Astrocyte of the spinal cord (primary cell): ENCODE results near the gene HEXB.

Experiments
- DNase-seq: peaks from one replicate; pipeline ENCODE4 v3.0.0; 2011; ENCODE audit warnings: low read depth, low spot score
- H3K4me3 ChIP-seq: 2 replicates; pipeline ENCODE4 v1.5.1; 2011; ENCODE audit warnings: low read depth, mild to moderate bottlenecking, low read length, moderate library complexity
- in situ Hi-C: cut with HindIII; loops from 2 replicates; pipeline ENCODE4 v1.10.0; 2017; ENCODE audit warnings: low sequenced_read_pairs
- TF ChIP-seq, protein P1 (sequence below): IDR thresholded peaks from 2 replicates; pipeline ENCODE4 v1.5.1; 2012; ENCODE audit warnings: low read depth, mild to moderate bottlenecking, low read length, inconsistent platforms

Gene HEXB

DNA sequence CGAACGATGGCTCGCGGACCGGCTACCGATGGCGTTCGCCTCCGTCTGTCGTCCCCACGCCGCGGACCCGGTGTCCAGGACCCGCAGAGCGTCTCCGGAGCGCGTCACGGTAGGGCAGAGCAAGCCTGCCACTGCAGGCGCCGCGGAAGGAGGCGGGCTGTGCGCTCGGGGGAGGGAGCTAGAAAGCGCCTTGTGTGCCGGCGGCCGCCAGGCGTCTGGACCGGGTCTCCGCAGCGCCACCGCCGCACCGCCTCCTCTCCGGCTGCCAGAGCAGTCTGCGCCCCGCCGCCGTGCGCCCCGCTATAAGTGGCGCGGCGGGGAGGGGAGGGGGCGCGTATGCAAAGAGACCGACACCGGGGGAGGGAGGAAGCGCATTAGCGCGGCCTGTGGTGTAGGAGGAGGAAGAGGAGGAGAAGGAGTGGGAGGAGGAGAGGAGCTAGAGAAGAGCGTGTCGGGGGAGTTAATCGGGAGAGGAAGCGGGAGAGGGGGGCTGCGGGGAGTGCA is 44.5 kb upstream of the HEXB start, which contains the start of gene ENC1:
ENC1 (minus strand) TSS at position 279 of the 504 bp plus-strand sequence. CDS start 4,243 bp downstream, outside the sequence.
- peak within 1 kb of the TSS; percentile 98 for H3K4me3 ChIP-seq
- TF ChIP-seq, protein P1, sequence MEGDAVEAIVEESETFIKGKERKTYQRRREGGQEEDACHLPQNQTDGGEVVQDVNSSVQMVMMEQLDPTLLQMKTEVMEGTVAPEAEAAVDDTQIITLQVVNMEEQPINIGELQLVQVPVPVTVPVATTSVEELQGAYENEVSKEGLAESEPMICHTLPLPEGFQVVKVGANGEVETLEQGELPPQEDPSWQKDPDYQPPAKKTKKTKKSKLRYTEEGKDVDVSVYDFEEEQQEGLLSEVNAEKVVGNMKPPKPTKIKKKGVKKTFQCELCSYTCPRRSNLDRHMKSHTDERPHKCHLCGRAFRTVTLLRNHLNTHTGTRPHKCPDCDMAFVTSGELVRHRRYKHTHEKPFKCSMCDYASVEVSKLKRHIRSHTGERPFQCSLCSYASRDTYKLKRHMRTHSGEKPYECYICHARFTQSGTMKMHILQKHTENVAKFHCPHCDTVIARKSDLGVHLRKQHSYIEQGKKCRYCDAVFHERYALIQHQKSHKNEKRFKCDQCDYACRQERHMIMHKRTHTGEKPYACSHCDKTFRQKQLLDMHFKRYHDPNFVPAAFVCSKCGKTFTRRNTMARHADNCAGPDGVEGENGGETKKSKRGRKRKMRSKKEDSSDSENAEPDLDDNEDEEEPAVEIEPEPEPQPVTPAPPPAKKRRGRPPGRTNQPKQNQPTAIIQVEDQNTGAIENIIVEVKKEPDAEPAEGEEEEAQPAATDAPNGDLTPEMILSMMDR: peak; percentile 43
- in situ Hi-C loops: no loop called here
- DNase-seq: peak; percentile 97

DNA sequence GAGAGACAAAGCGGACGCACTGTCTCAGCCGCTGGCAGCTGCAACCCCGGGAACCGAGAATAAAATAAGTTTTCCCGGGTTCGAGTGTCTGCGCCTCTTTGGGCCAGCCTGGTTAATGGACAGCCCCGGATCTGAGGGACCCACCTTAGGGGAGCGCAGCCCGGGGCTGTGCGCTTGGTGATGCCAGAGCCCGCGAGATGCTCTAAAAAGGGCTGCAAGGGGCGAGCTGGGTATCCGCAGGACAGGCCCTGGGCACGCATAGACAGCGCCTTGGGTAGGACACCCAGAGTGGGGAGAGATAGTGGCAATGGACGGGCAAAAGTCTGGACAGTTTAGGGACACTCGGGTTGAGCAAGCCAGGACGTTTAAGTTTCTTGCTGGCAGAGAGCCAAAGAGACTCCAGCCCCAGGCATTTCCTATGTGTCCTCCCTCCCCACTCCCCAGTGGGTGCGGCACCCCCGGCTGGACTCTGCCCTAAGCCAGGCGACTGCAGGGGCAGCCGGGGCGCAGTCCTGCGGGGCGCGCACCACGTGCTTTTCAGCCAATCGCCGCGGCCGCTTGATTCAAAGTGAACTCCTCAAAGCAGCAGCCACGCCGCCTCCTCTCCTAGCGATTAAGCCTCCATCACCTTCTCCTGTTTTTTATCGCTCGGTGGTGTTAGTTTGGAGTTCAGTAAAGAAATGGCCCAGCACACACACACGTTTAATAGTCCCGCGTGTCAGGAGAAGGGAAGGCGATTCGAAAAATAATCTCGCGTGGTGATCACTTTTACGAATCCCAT is 43.9 kb upstream of the HEXB start:
- in situ Hi-C loops: no loop called here
- peak overlapping the region; percentile 98 for H3K4me3 ChIP-seq
- peak; percentile 87 for DNase-seq
- TF ChIP-seq, protein P1: no peak

DNA sequence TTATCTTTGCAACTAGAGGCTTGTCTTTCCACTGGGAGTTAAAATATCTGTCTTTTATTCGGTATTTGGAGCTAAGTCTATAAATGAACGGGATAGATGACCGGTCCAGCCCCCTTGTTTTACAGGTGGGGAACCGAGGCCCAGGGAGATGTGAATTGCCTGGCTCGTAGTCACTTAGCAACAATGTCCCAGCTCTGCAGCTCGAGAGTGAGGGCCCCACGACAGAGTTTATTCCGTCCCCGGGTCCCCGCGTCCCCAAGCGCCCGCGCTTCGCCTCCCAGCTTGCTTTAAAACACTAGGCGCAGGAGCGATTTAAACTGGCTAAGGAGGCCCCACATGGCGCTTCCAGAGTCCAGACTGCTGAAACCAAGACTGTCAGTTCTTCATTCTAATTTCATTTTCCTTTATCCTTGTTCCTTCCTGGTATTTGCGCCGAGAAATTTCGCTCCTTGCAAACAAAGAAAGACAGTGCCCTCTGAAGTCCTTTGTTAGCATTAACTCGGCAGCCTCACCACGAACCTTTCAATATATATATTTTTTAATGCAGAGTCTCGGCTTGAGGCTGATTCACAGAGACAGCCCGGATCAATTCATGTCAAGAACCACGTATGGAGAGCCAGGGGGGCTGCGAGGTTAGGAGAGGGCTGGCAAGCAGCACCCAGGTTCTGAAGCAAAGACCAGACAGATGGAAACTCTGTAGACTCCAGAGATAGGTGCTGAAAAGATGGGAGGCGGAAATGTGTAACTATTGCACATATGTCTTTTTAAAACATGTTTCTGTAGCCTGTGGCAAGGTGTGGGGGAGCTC is 43.1 kb upstream of the HEXB start:
- in situ Hi-C loops: no loop called here
- DNase-seq: peak; percentile 87
- H3K4me3 ChIP-seq: peak overlapping the region; percentile 98
- TF ChIP-seq, protein P1: peak; percentile 69

DNA sequence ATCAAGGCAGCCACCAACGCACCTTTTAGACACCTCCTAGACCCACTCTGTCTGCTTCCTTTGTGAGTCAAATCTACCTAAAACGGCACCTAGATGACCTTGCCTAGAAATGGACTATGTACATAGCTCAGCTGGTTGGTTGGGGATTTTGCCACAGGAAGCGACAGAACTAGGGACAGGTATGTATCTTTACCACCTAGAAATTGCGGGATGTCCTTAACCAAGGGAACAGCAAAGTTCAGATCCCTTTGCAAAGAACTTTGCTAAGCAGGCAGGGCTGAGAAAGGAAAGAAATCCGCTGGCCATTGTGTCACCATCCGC is 42.5 kb upstream of the HEXB start:
- H3K4me3 ChIP-seq: no peak overlapping the region
- in situ Hi-C loops: no loop called here

DNA sequence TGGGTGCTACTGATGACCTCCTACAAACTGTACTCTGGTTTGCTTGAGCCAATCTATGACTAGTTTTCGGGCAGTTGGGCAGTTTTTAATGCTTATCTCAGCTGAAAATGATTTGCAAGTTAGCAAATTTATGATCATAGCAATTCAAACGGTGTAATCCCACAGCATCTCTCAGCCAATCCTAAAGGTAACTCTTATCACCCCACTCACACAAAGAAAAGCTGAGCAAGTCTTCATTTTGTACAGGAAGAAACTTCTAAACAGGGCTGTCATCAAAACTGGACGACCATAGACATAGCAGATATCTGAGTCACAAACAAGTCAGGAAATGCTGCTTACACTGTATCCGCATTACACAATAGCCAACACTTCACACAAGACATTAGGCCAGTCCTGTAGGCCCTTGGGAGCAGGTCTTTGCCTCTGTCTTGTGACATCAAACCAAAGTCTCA is 41.9 kb upstream of the HEXB start:
- H3K4me3 ChIP-seq: no peak overlapping the region
- in situ Hi-C loops: no loop called here
- DNase-seq: peak; percentile 87
- TF ChIP-seq, protein P1: no peak

More for the DNA sequence above, 42.5 kb upstream of the HEXB start:
- DNase-seq: no peak
- TF ChIP-seq, protein P1: no peak

DNA sequence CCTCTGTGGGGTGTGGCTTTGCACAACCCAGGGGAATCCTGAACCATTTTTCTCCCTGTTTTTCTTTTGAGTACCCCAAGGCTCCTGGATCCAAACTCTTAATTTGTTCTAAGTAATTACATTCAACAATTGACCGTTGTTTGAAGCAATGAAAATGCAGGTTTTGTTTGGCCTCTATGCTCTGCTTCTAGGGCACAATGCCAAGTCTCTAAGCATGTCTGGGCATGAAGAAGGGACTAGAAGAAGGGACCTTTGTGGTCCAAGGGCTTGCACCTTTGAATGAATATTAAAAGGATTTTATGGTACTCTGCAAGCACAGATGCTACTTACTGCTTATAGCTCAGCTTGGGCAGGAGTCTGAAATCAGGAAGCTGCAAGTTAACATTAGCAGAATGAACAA is 37.9 kb upstream of the HEXB start:
- TF ChIP-seq, protein P1: no peak
- no peak overlapping the region for H3K4me3 ChIP-seq
- in situ Hi-C loops: no loop called here
- DNase-seq: no peak
